Activated CD8-positive, alpha-beta memory T cell treated with anti-CD3 and anti-CD28 coated beads, Interleukin-2, amount 50 U/mL, for 24 hours (primary cell): ENCODE data around the gene PCLO.
"Not testable (repeated sequence)": the region's sequence is repeated elsewhere in the genome, so short reads cannot be mapped to it uniquely, and the experiment has no call there.

ENCODE experiments used
- DNase-seq: peaks from one replicate; pipeline ENCODE4 v3.0.0-alpha.2; 2020; ENCODE audit errors: extremely low read depth

Gene PCLO

GRCh38 chr7:83142365-83142764 is 20.3 kb downstream of the PCLO start:
- no peak for DNase-seq

GRCh38 chr7:83141927-83142326 is 20.8 kb downstream of the PCLO start:
- no peak for DNase-seq

GRCh38 chr7:83130623-83131545 is 31.8 kb downstream of the PCLO start:
- DNase-seq, result no peak

GRCh38 chr7:83130191-83130590 is 32.5 kb downstream of the PCLO start:
- no peak for DNase-seq

- no peak for DNase-seq
Observed at GRCh38 chr7:83119494-83119893, 43.2 kb downstream of the PCLO start.

- DNase-seq, result no peak
Observed at GRCh38 chr7:83119026-83119382, 43.7 kb downstream of the PCLO start.

GRCh38 chr7:83118347-83119025 is 44.2 kb downstream of the PCLO start:
- DNase-seq, result no peak

- no peak for DNase-seq
Observed at GRCh38 chr7:83117466-83117865, 45.2 kb downstream of the PCLO start.

GRCh38 chr7:83111391-83111790 is 51.3 kb downstream of the PCLO start:
- no peak for DNase-seq

- DNase-seq, result no peak
Observed at GRCh38 chr7:83109352-83109751, 53.3 kb downstream of the PCLO start.

GRCh38 chr7:83105948-83106347 is 56.7 kb downstream of the PCLO start:
- DNase-seq, result no peak

GRCh38 chr7:83105063-83105462 is 57.6 kb downstream of the PCLO start:
- DNase-seq, result no peak

GRCh38 chr7:83101530-83101929 is 61.2 kb downstream of the PCLO start:
- no peak for DNase-seq

GRCh38 chr7:83096065-83096580 is 66.6 kb downstream of the PCLO start:
- no peak for DNase-seq

- DNase-seq, result no peak
Observed at GRCh38 chr7:83085299-83085698, 77.4 kb downstream of the PCLO start.

- DNase-seq, result not testable (repeated sequence)
Observed at GRCh38 chr7:83079879-83080278, 82.8 kb downstream of the PCLO start.

- no peak for DNase-seq
Observed at GRCh38 chr7:83077328-83077727, 85.4 kb downstream of the PCLO start.

- DNase-seq, result no peak
Observed at GRCh38 chr7:83072576-83073517, 89.8 kb downstream of the PCLO start.

GRCh38 chr7:83065714-83066113 is 97.0 kb downstream of the PCLO start:
- DNase-seq, result no peak

- DNase-seq, result no peak
Observed at GRCh38 chr7:83060218-83060617, 102.5 kb downstream of the PCLO start.

GRCh38 chr7:83058667-83059066 is 104.0 kb downstream of the PCLO start:
- DNase-seq, result no peak

GRCh38 chr7:83055197-83055596 is 107.5 kb downstream of the PCLO start:
- no peak for DNase-seq
